Retinal pigment epithelial cell (primary cell): Measurements from ENCODE around the gene BAHCC1.

Source experiments
- DNase-seq: peaks from one replicate; pipeline ENCODE4 v3.0.0-alpha.2; 2010; ENCODE audit warnings: low read depth
- H3K4me3 ChIP-seq: 2 replicates; pipeline ENCODE4 v1.5.1; 2011; ENCODE audit warnings: mild to moderate bottlenecking, low read length, control low read depth, moderate library complexity
- CTCF ChIP-seq: conservative IDR thresholded peaks from 2 replicates; pipeline ENCODE4 v1.5.1; 2011; ENCODE audit warnings: low read depth, low read length, control low read depth, inconsistent platforms

Gene BAHCC1

DNA sequence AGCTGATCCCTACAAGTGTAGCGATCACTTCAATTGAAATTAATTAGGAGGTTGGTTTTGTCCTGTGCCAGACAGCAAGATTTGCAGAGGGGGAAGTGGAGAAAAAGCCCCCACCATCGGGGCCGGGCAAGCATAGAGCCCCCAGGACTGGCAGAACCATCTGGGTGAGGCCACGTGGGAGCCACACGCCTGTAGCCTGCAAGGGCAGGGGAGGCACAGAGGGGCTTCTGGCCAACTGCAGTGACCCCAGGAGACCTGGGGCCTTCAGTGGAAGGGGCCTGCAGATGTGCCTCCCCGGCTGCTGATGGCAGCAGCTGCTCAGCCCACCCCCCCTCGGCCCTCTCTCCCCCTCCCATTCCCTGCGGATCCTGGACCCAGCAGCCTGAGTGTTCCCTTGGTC, 54.1 kb downstream of the BAHCC1 start:
- H3K4me3 ChIP-seq: no peak overlapping the region
- DNase-seq: no peak
- no peak for TF ChIP-seq CTCF

DNA sequence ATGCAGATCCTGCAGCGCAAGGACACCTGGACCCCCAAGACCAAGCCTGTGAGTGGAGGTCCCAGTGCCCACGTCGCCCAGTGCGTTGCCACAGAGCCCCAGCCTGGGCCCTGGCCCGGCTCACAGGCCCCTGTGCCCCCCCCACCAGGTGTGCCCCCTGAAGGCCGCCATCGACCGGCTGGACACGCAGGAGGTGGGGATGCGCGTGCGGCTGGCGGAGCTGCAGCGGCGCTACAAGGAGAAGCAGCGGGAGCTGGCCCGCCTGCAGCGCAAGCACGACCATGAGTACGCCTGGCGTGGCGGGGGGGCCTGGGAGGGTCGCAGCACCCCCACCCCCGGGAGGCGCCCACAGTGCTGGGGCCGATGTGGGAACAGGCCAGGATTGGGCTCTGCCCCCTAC, 56.6 kb downstream of the BAHCC1 start:
- TF ChIP-seq CTCF: no peak
- DNase-seq: no peak
- no peak overlapping the region for H3K4me3 ChIP-seq

GRCh38 chr17:81452551-81452950, 57.3 kb downstream of the BAHCC1 start:
- DNase-seq: no peak
- no peak for TF ChIP-seq CTCF
- no peak overlapping the region for H3K4me3 ChIP-seq

DNA sequence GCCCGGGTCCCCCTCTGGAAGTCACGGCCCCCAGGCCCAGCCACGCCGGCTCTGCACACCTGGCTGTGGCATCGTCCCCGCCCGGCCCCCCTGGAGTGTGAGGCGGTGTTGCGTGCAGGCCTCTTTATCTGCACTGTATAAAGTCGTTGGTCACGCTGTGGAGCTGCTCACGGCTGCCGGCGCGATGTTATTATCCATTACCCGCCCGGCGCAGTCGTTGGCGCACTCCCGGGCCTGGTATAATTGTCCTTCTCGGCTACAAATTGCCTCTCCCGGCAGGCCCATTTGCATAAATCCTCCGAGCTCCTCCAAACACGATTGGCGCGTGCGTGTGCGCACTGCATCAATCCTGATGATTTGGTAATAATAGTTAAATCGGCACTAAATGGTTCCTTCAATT, 57.8 kb downstream of the BAHCC1 start:
- DNase-seq: no peak
- TF ChIP-seq CTCF: no peak
- H3K4me3 ChIP-seq: no peak overlapping the region

- no peak for TF ChIP-seq CTCF
- H3K4me3 ChIP-seq: no peak overlapping the region
- DNase-seq: no peak
Measured at GRCh38 chr17:81453712-81454111, 58.5 kb downstream of the BAHCC1 start.

- DNase-seq: no peak
- H3K4me3 ChIP-seq: no peak overlapping the region
- TF ChIP-seq CTCF: no peak
Measured at GRCh38 chr17:81454473-81454872, 59.2 kb downstream of the BAHCC1 start.

DNA sequence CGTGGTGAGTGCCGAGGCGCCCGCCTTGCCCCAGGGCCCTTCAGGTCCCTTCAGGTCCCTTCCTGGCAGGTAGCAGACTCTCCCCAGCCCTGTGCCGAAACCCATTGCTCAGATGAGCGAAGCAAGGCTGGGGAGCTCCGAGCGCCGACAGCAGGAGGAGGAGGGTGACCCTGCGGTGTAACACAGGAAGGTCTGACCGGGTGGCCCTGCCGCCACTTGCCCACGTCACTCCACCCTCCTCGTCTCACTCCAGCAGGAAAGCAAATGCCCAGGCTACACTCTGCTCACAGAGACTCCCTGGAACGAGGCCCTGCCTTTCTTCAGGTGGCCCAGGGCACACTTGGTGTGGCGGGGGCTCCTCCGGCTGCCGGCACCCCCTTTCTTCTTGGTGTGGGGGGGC, 60.1 kb downstream of the BAHCC1 start:
- H3K4me3 ChIP-seq: no peak overlapping the region
- no peak for TF ChIP-seq CTCF
- DNase-seq: no peak
